T-cell (primary cell): ENCODE results near the gene SCN5A. TPM values are rescaled to one million over a fixed set of nuclear protein-coding genes. Genes with fewer than 3 reads are reported as not detected.

ENCODE experiments used
- ATAC-seq, 4 experiments: fragments of 200-7000 bp in 3 of 4; fragments of 150-1000 bp in 1 of 4; cut with Tn5 transposase; replicated peaks in 1 of 4; 1 replicate in 3 of 4; 2 replicates in 1 of 4; pipeline ENCODE4 v1.10.0; 2021; ENCODE audit warnings: moderate library complexity in 3 of 4, mild to moderate bottlenecking in 2 of 4, moderate number of reproducible peaks in 1 of 4
- CTCF ChIA-PET, 2 donors: fragments of 300-600 bp; sonication (Branson Sonifier 250); formaldehyde crosslinking; loops; one replicate each; lab custom pipeline; 2022; ENCODE audit warnings: antibody characterized with exemption in 2 of 2; lab: Charles Lee
- POLR2A ChIA-PET, 2 donors: fragments of 300-600 bp; sonication (Branson Sonifier 250); formaldehyde crosslinking; loops; one replicate each; lab custom pipeline; 2022; ENCODE audit warnings: antibody characterized with exemption in 2 of 2; lab: Charles Lee
- DNase-seq, 35 experiments: peaks; one replicate each; pipeline versions ENCODE4 v3.0.0 to v3.0.0-alpha.2; 2013 to 2023
- H3K27ac ChIP-seq: one replicate; pipeline ENCODE4 v1.5.1; 2013; ENCODE audit warnings: low read length
- H3K27me3 ChIP-seq, 2 experiments: replicated peaks in 1 of 2; 1 replicate in 1 of 2; 2 replicates in 1 of 2; pipeline versions ENCODE4 v1.6.1 to v1.7.0; 2013; ENCODE audit warnings: low read length in 1 of 2, mixed read lengths in 1 of 2; ENCODE audit not compliant: control insufficient read depth in 2 of 2, insufficient read depth in 2 of 2; ENCODE audit errors: extremely low read depth in 1 of 2
- H3K36me3 ChIP-seq, 2 donors: 1 replicate in 1 of 2; 2 replicates in 1 of 2; pipeline versions ENCODE4 v1.6.1 to v1.7.0; 2013; ENCODE audit warnings: low read length in 1 of 2; ENCODE audit not compliant: control insufficient read depth in 2 of 2, insufficient read depth in 1 of 2; ENCODE audit errors: extremely low read depth in 1 of 2
- H3K4me1 ChIP-seq, 2 experiments: 1 replicate in 1 of 2; 2 replicates in 1 of 2; pipeline versions ENCODE4 v1.6.1 to v1.7.0; 2013; ENCODE audit warnings: low read length in 2 of 2, mixed read lengths in 1 of 2; ENCODE audit not compliant: insufficient read depth in 2 of 2, control insufficient read depth in 1 of 2; ENCODE audit errors: extremely low read depth in 1 of 2
- H3K4me3 ChIP-seq, 2 donors: 1 replicate in 1 of 2; 2 replicates in 1 of 2; pipeline versions ENCODE4 v1.5.1 to v1.7.0; 2013; ENCODE audit warnings: mild to moderate bottlenecking in 2 of 2, low read length in 1 of 2, moderate library complexity in 1 of 2; ENCODE audit not compliant: control insufficient read depth in 1 of 2; ENCODE audit errors: extremely low read depth in 1 of 2
- H3K9me3 ChIP-seq: 2 replicates; pipeline ENCODE4 v1.7.0; 2013
- H3K27ac Mint-ChIP-seq, 2 donors: one replicate each; pipeline ENCODE4 v1.8.0; 2020 to 2021; ENCODE audit warnings: mild to moderate bottlenecking in 2 of 2, mixed read lengths in 2 of 2
- H3K27me3 Mint-ChIP-seq, 2 donors: one replicate each; pipeline ENCODE4 v1.8.0; 2021 to 2022; ENCODE audit warnings: mixed read lengths in 2 of 2
- H3K36me3 Mint-ChIP-seq: one replicate; pipeline ENCODE4 v1.8.0; 2021; ENCODE audit warnings: mixed read lengths
- H3K4me1 Mint-ChIP-seq, 3 donors: one replicate each; pipeline ENCODE4 v1.8.0; 2020 to 2022; ENCODE audit warnings: mixed read lengths in 3 of 3, mild to moderate bottlenecking in 1 of 3
- H3K4me3 Mint-ChIP-seq, 3 donors: one replicate each; pipeline ENCODE4 v1.8.0; 2020 to 2022; ENCODE audit warnings: mild to moderate bottlenecking in 3 of 3, mixed read lengths in 3 of 3, moderate library complexity in 3 of 3
- H3K9me3 Mint-ChIP-seq, 3 donors: one replicate each; pipeline ENCODE4 v1.8.0; 2020 to 2022; ENCODE audit warnings: mixed read lengths in 3 of 3
- WGBS: methylation state at CpG from one replicate; pipeline ENCODE4 v1.1.5; 2013; ENCODE audit warnings: missing lambda C conversion rate; ENCODE audit not compliant: insufficient coverage; 5-methylcytosine and 5-hydroxymethylcytosine counted together
- total RNA-seq, 35 experiments: library from RNA in 6 of 35; stranded (reverse) in 6 of 35; fragments of 120-200 nt in 1 of 35; gene quantifications; one replicate each; pipeline versions ENCODE4 v1.2.1 to v1.2.4 and lab custom pipeline; 2013 to 2026

The SCN5A gene
- total RNA-seq, 5 donors from 2014 or later (not counting 1 experiment from before 2014, with no cell fraction given), result 0.12 to 0.47 (median 0.23) TPM; not detected in 2

DNA sequence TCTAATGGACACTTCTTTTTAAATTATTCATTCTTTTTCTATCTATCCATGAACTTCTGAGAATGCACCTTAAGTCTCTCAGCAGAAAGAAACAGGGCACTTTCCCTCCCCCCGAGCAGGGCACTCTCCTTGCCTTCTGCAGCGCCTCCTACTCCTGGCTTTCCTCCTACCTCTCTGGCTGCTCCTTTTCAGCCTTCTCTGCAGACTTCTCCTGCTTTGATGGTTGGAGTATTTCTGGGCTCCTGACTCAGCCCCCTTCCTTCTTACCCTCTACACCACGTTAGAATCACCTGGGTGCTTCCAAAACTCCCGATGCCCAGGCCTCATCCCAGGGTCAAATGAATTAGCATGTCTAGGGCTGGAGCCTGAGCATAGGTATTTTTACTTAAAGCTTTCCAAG is 3.4 kb downstream of the SCN5A start:
- Mint-ChIP-seq H3K4me1 (peaks cover 4 to 9% (median 5%) of the 10 kb centered on the region in 3 donors), H3K27me3 (peaks cover 0 to 14% of the 10 kb centered on the region in 2 donors), H3K9me3 (no peaks in the 10 kb centered on the region), H3K27ac (no peak overlapping the region), H3K4me3 (no peak overlapping the region), H3K36me3 (no peaks in the 10 kb centered on the region)
- Histone ChIP-seq H3K4me1 (peaks cover 0 to 24% of the 10 kb centered on the region in 2 experiments), H3K36me3 (no peaks in the 10 kb centered on the region), H3K27ac (no peak overlapping the region), H3K4me3 (no peak overlapping the region), H3K27me3 (peaks cover 2 to 83% of the 10 kb centered on the region in 2 experiments), H3K9me3 (no peaks in the 10 kb centered on the region)
- ChIA-PET POLR2A (interaction anchor here in 1 of 2 donors (0.7 kb wide), 1 partner anchor 354 kb away, joined by 5 read pairs; no protein-coding TSS in a partner anchor), CTCF (interaction anchor here (0.5 to 1.0 kb wide), 3 partner anchors 18 to 1086 kb away, joined by 3 to 6 read pairs (median 3); no protein-coding TSS in a partner anchor)
- 64% methylated on average over 2 of the region's 4 CpGs for WGBS
- ATAC-seq (no peak), DNase-seq (no peak)

DNA sequence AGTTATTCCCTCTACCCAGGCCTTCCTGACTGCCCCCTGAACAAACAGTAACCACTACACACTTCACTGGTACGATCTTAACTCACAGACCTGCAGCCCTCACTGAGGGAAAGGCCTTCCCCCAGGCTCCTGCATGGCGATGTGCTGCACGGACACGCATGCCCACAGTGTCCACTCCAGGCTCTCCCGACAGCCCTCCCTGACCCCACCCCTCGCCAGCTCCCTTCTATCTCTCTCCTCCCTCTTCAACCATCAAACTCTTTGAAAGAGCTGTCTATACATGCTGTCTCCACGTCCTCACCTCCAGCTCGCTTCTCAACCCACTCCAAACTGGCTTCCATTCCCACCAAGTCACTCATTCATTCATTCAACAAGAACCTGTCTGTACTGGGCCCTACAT is 3.9 kb downstream of the SCN5A start:
- 76% methylated on average over 6 of the region's 8 CpGs for WGBS
- H3K27me3 ChIP-seq, result peaks cover 2 to 79% of the 10 kb centered on the region in 2 experiments
- Mint-ChIP-seq H3K9me3 (no peaks in the 10 kb centered on the region), H3K27me3 (peaks cover 0 to 14% of the 10 kb centered on the region in 2 donors), H3K27ac (no peak overlapping the region), H3K4me1 (peaks cover 4 to 9% (median 5%) of the 10 kb centered on the region in 3 donors), H3K4me3 (no peak overlapping the region), H3K36me3 (no peaks in the 10 kb centered on the region)
- H3K4me3 ChIP-seq, result no peak overlapping the region
- H3K36me3 ChIP-seq, result no peaks in the 10 kb centered on the region
- no peak overlapping the region for H3K27ac ChIP-seq
- DNase-seq (no peak), ATAC-seq (no peak)
- CTCF ChIA-PET, result interaction anchor here (0.6 kb wide), 2 partner anchors 160 to 456 kb away, joined by 3 to 5 read pairs; no protein-coding TSS in a partner anchor
- POLR2A ChIA-PET, result interaction anchor here in 1 of 2 donors (0.7 kb wide), 1 partner anchor 354 kb away, joined by 5 read pairs; no protein-coding TSS in a partner anchor
- no peaks in the 10 kb centered on the region for H3K9me3 ChIP-seq
- peaks cover 0 to 19% of the 10 kb centered on the region in 2 experiments for H3K4me1 ChIP-seq

DNA sequence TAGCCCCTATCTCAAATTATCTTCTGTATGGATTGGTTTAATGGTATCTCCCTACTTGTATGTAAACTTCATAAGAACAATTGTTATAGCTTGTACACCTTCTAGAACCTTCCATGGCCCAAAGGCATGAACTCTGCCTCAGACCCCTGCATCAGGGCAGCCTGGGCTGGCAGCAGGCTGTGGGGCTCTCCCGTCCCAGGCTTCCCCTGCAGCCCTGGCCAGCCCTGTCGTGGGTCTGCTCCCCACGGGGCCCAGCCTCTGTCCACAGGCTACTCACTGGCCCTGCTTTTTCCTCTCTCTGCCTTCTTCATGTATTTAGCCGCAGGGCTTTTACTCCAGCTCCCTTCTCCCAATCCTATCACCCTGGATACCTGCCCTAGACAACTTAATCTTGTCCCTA is 4.4 kb downstream of the SCN5A start:
- CTCF ChIA-PET, result interaction anchor here in 1 of 2 donors (0.6 kb wide), 1 partner anchor 159 kb away, joined by 5 read pairs; no protein-coding TSS in a partner anchor
- Mint-ChIP-seq H3K4me1 (peaks cover 4 to 9% (median 5%) of the 10 kb centered on the region in 3 donors), H3K9me3 (no peaks in the 10 kb centered on the region), H3K4me3 (no peak overlapping the region), H3K27ac (no peak overlapping the region), H3K36me3 (no peaks in the 10 kb centered on the region), H3K27me3 (peaks cover 0 to 14% of the 10 kb centered on the region in 2 donors)
- Histone ChIP-seq H3K27me3 (peaks cover 2 to 75% of the 10 kb centered on the region in 2 experiments), H3K27ac (no peak overlapping the region), H3K36me3 (no peaks in the 10 kb centered on the region), H3K4me3 (no peak overlapping the region), H3K4me1 (peaks cover 0 to 15% of the 10 kb centered on the region in 2 experiments), H3K9me3 (no peaks in the 10 kb centered on the region)
- DNase-seq (no peak), ATAC-seq (no peak)
- POLR2A ChIA-PET, result no interaction called here
- 91% methylated on average over 4 of the region's 4 CpGs for WGBS

DNA sequence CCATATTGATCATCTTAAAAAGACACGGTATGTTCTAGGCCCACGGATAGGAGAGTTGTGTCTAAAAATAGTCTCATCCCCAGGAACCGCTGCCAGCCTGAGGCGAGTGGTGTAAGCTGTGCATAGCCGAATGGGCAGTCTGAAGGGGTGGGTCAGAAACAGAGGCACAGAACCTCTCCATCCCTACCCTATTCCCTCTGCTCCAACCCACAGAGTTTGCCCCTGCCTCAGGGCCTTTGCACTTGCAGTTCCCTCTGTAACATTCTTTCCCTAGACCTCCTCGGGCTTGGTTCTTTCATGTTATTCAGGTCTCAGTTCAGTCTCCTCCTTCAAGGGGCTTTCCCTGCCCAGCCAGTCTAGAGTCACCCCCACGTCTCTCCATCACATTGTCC is 4.8 kb downstream of the SCN5A start:
- Histone ChIP-seq H3K4me1 (peaks cover 0 to 10% of the 10 kb centered on the region in 2 experiments), H3K9me3 (no peaks in the 10 kb centered on the region), H3K27ac (no peak overlapping the region), H3K27me3 (peaks cover 2 to 71% of the 10 kb centered on the region in 2 experiments), H3K36me3 (no peaks in the 10 kb centered on the region), H3K4me3 (no peak overlapping the region)
- peaks cover 4 to 9% (median 5%) of the 10 kb centered on the region in 3 donors for H3K4me1 Mint-ChIP-seq
- ATAC-seq (no peak), DNase-seq (peak in 1 of 35 experiments; percentile 19)
- CTCF ChIA-PET, result no interaction called here
- POLR2A ChIA-PET, result no interaction called here
- no peaks in the 10 kb centered on the region for H3K9me3 Mint-ChIP-seq
- H3K27ac Mint-ChIP-seq, result no peak overlapping the region
- 80% methylated on average over 1 of the region's 7 CpGs for WGBS
- no peaks in the 10 kb centered on the region for H3K36me3 Mint-ChIP-seq
- no peak overlapping the region for H3K4me3 Mint-ChIP-seq
- peaks cover 0 to 14% of the 10 kb centered on the region in 2 donors for H3K27me3 Mint-ChIP-seq

DNA sequence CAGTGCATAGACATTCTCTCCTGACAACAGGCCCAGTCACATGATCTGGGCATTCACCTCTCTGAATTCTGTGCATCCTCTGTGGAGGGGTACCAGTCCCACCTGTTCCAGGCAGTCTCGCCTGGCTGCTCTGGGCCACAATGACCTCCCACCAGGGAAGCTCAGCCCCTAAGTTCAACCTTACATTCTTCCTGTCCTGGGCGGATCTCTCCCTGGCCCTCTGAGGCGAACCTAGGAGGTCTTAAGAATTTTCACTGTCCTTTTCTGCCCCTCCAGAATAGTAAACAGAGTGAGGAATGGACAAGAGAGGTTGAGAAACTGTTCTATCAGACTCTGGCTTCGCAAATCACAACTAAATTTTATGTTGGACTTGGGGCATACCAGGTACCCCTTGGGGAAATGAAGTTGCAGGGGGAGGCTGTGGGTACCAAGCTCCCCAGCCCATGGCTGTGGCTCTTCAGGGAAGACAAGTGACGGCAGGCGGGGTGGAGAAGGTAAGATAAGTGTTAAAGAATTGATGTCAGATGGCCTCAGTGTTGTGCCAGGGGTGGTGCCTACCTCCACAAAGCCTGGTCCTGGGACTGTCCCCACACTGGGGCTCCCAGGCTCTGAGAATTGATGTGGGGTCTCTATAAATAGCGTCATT is 5.3 kb downstream of the SCN5A start:
- H3K9me3 ChIP-seq, result no peaks in the 10 kb centered on the region
- no peak overlapping the region for H3K4me3 Mint-ChIP-seq
- H3K4me1 ChIP-seq, result peaks cover 0 to 9% of the 10 kb centered on the region in 2 experiments
- POLR2A ChIA-PET, result no interaction called here
- DNase-seq (peak in 1 of 35 experiments; percentile 12), ATAC-seq (no peak)
- no peak overlapping the region for H3K4me3 ChIP-seq
- 73% methylated on average over 1 of the region's 7 CpGs for WGBS
- CTCF ChIA-PET, result no interaction called here
- H3K27me3 ChIP-seq, result peaks cover 2 to 69% of the 10 kb centered on the region in 2 experiments
- no peaks in the 10 kb centered on the region for H3K36me3 ChIP-seq
- H3K4me1 Mint-ChIP-seq, result peaks cover 4 to 9% (median 5%) of the 10 kb centered on the region in 3 donors
- no peaks in the 10 kb centered on the region for H3K9me3 Mint-ChIP-seq
- H3K27ac Mint-ChIP-seq, result no peak overlapping the region
- H3K36me3 Mint-ChIP-seq, result no peaks in the 10 kb centered on the region
- peaks cover 0 to 14% of the 10 kb centered on the region in 2 donors for H3K27me3 Mint-ChIP-seq
- no peak overlapping the region for H3K27ac ChIP-seq

DNA sequence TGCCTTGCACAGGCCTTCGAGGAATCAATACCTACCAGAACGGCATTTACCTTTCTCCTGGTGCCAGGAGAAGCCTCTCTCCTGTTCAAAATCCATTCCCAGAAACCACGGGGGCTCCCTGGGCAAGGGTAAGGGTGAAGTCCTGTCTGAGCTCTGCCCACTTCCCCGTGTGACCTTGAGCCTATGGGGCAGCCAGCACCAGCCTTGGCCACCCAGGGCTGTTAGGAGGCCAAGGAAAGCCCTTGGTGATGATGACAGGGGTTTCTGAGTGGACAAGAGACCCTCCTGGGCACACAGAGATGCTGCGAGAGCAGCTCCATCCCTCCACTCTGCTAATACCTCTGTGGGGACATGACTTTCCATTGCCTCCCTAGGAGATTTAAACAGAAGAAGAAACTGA is 5.9 kb downstream of the SCN5A start:
- ATAC-seq (no peak), DNase-seq (no peak)
- ChIA-PET CTCF (no interaction called here), POLR2A (no interaction called here)
- peaks cover 2 to 64% of the 10 kb centered on the region in 2 experiments for H3K27me3 ChIP-seq
- Mint-ChIP-seq H3K27me3 (peaks cover 0 to 14% of the 10 kb centered on the region in 2 donors), H3K4me1 (peaks cover 2 to 6% (median 3%) of the 10 kb centered on the region in 3 donors), H3K36me3 (no peaks in the 10 kb centered on the region), H3K27ac (no peak overlapping the region), H3K4me3 (no peak overlapping the region), H3K9me3 (no peaks in the 10 kb centered on the region)
- no peak overlapping the region for H3K27ac ChIP-seq
- H3K4me1 ChIP-seq, result peaks cover 0 to 3% of the 10 kb centered on the region in 2 experiments
- no peaks in the 10 kb centered on the region for H3K36me3 ChIP-seq
- H3K9me3 ChIP-seq, result no peaks in the 10 kb centered on the region
- H3K4me3 ChIP-seq, result no peak overlapping the region
- 83% methylated on average over 1 of the region's 5 CpGs for WGBS
